PC-3 (cell line): ENCODE measurements around the gene POPDC2. TPM values are rescaled to one million over a fixed set of nuclear protein-coding genes. Genes with fewer than 3 reads are reported as not detected.

ENCODE experiments used
- ATAC-seq: fragments of 200-7000 bp; cut with Tn5 transposase; 2 replicates; pipeline ENCODE4 v1.9.1; 2020; ENCODE audit warnings: mild to moderate bottlenecking, moderate library complexity
- BruUV-seq: library from RNA; stranded (reverse); fragments of 400-500 nt; replicated peaks from 2 replicates; lab custom pipeline; 2021; lab: Mats Ljungman, UMichigan
- CTCF ChIA-PET: fragments of 300-600 bp; sonication (Branson Sonifier 250); formaldehyde crosslinking; loops from one replicate; lab custom pipeline; 2022; ENCODE audit warnings: antibody characterized with exemption; lab: Charles Lee
- POLR2A ChIA-PET: fragments of 300-600 bp; sonication (Branson Sonifier 250); formaldehyde crosslinking; loops from one replicate; lab custom pipeline; 2022; ENCODE audit warnings: antibody characterized with exemption; ENCODE audit not compliant: unreplicated experiment; lab: Charles Lee
- DNase-seq: peaks from one replicate; pipeline ENCODE4 v3.0.0-alpha.2; 2015
- H2AFZ ChIP-seq: fragments of 300-600 bp; sonication (generic); 2 replicates; pipeline ENCODE4 v1.6.0; 2016; ENCODE audit warnings: antibody characterized with exemption, low read length
- H3F3A ChIP-seq: fragments of 300-600 bp; sonication (generic); one replicate; pipeline ENCODE4 v1.6.0; 2017; ENCODE audit warnings: antibody characterized with exemption, low read length, control low read depth, mild to moderate bottlenecking; ENCODE audit not compliant: unreplicated experiment
- H3K27ac ChIP-seq: fragments of 300-600 bp; sonication (generic); 2 replicates; pipeline ENCODE4 v1.5.1; 2016; ENCODE audit warnings: mild to moderate bottlenecking, low read length
- H3K27me3 ChIP-seq: fragments of 300-600 bp; sonication (generic); 2 replicates; pipeline ENCODE4 v1.6.1; 2016; ENCODE audit warnings: low read length, mixed read lengths
- H3K36me3 ChIP-seq: fragments of 300-600 bp; sonication (generic); 2 replicates; pipeline ENCODE4 v1.6.1; 2016; ENCODE audit warnings: low read depth, mixed run types, low read length, mixed read lengths
- H3K4me1 ChIP-seq: fragments of 300-600 bp; sonication (generic); 2 replicates; pipeline ENCODE4 v1.5.1; 2016; ENCODE audit warnings: low read length; ENCODE audit not compliant: insufficient read depth
- H3K4me2 ChIP-seq: fragments of 300-600 bp; sonication (generic); 2 replicates; pipeline ENCODE4 v1.6.0; 2016; ENCODE audit warnings: low read length
- H3K4me3 ChIP-seq: fragments of 300-600 bp; sonication (generic); 2 replicates; pipeline ENCODE4 v1.5.1; 2016; ENCODE audit warnings: mild to moderate bottlenecking, low read length, mixed read lengths
- H3K79me2 ChIP-seq: fragments of 300-600 bp; sonication (generic); 2 replicates; pipeline ENCODE4 v1.6.1; 2017; ENCODE audit warnings: low read length, mixed read lengths
- H3K9ac ChIP-seq: fragments of 300-600 bp; sonication (generic); 2 replicates; pipeline ENCODE4 v1.6.0; 2016; ENCODE audit warnings: mild to moderate bottlenecking, low read length
- H3K9me2 ChIP-seq: fragments of 300-600 bp; sonication (generic); replicated peaks from 2 replicates; pipeline ENCODE4 v1.6.1; 2016; ENCODE audit warnings: mixed run types, low read length, mixed read lengths
- H3K9me3 ChIP-seq: fragments of 300-600 bp; sonication (generic); 2 replicates; pipeline ENCODE4 v1.6.1; 2016; ENCODE audit warnings: low read length, mixed read lengths
- H4K20me1 ChIP-seq: fragments of 300-600 bp; sonication (generic); 2 replicates; pipeline ENCODE4 v1.6.1; 2016; ENCODE audit warnings: low read length, mixed read lengths
- EZH2 ChIP-seq: fragments of 300-600 bp; sonication (generic); IDR thresholded peaks from one replicate; pipeline ENCODE4 v1.6.1; 2017; ENCODE audit warnings: antibody characterized with exemption, mild to moderate bottlenecking, low read length; ENCODE audit not compliant: unreplicated experiment
- EZH2phosphoT487 ChIP-seq: fragments of 300-600 bp; sonication (generic); IDR thresholded peaks from 2 replicates; pipeline ENCODE4 v1.6.1; 2018; ENCODE audit warnings: mild to moderate bottlenecking, antibody characterized with exemption, low read length, borderline replicate concordance
- intact Hi-C: fragments of 100-400 bp; cut with micrococcal nuclease; formaldehyde crosslinking; loops from 2 replicates; pipeline ENCODE4 v1.9.0; 2023
- total RNA-seq: library from RNA; depleted of rRNA; stranded (reverse); fragments of >200 nt; gene quantifications from 2 replicates; pipeline ENCODE4 v1.2.3, GENCODE V29; 2014
- TF ChIP-seq, protein P1 (sequence below): fragments of 300-600 bp; sonication (generic); conservative IDR thresholded peaks from 2 replicates; pipeline ENCODE4 v1.5.1; 2017; ENCODE audit warnings: antibody characterized with exemption, low read depth, mild to moderate bottlenecking, low read length

POPDC2 gene
- total RNA-seq, 1 experiment from 2014 or later, result 0.62 TPM

DNA sequence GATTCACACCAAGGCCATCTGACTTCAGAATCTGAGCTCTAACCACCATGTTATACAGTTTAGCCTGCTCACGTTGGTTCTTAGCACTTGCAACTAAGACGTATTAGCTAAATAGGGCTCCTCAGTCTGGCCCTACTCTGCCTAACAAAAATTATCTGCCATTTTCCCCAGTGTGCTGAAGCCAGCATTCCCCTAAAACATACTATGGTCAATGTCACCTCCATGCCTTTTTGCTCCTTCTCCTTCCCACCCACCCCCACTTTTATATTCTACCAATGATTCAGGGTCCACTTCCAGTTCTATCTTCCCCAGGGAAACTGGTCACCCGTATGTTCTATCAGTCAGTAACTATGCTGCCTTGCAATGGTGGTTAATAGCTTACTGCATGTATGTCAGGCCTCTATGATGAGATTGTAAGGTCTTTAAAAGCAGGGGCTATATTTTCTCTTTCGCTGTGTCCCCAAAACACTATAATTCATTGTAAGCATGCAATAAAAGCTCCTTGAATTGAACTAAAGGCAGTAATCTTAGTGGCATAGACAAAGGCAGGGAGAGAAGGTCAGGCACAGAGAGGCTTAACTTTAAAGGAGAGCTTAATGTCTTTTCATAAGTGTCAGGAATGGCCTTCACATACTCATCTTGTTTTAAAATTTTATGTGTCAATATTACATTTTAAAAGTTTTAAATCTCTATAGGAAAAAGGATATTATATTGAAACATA is 23.3 kb downstream of the POPDC2 start:
- Histone ChIP-seq H3K9ac (no peak overlapping the region; the same call in 1 of the 2 replicates), H3K9me3 (no peaks in the 10 kb centered on the region), H3F3A (no peaks in the 10 kb centered on the region), H3K36me3 (no peaks in the 10 kb centered on the region), H3K4me1 (peaks cover 36% of the 10 kb centered on the region), H4K20me1 (no peaks in the 10 kb centered on the region), H3K4me3 (no peak overlapping the region), H3K27me3 (no peaks in the 10 kb centered on the region), H3K79me2 (no peaks in the 10 kb centered on the region), H2AFZ (no peak overlapping the region), H3K4me2 (0 out of 2 replicates have a peak overlapping the region, but pooled peaks have one; percentile 55), H3K9me2 (no peaks in the 10 kb centered on the region), H3K27ac (peak overlapping the region; percentile 70)
- DNase-seq, result no peak
- TSS peak; percentile 83 for BruUV-seq
- CTCF ChIA-PET, result interaction anchor here (0.6 kb wide), 1 partner anchor 26 kb away, joined by 3 read pairs; no protein-coding TSS in a partner anchor
- POLR2A ChIA-PET, result no interaction called here
- no peak for ATAC-seq
- TF ChIP-seq EZH2 (no peak), EZH2phosphoT487 (no peak)
- TF ChIP-seq, protein P1, sequence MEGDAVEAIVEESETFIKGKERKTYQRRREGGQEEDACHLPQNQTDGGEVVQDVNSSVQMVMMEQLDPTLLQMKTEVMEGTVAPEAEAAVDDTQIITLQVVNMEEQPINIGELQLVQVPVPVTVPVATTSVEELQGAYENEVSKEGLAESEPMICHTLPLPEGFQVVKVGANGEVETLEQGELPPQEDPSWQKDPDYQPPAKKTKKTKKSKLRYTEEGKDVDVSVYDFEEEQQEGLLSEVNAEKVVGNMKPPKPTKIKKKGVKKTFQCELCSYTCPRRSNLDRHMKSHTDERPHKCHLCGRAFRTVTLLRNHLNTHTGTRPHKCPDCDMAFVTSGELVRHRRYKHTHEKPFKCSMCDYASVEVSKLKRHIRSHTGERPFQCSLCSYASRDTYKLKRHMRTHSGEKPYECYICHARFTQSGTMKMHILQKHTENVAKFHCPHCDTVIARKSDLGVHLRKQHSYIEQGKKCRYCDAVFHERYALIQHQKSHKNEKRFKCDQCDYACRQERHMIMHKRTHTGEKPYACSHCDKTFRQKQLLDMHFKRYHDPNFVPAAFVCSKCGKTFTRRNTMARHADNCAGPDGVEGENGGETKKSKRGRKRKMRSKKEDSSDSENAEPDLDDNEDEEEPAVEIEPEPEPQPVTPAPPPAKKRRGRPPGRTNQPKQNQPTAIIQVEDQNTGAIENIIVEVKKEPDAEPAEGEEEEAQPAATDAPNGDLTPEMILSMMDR, result no peak
- intact Hi-C loops, result no loop called here

DNA sequence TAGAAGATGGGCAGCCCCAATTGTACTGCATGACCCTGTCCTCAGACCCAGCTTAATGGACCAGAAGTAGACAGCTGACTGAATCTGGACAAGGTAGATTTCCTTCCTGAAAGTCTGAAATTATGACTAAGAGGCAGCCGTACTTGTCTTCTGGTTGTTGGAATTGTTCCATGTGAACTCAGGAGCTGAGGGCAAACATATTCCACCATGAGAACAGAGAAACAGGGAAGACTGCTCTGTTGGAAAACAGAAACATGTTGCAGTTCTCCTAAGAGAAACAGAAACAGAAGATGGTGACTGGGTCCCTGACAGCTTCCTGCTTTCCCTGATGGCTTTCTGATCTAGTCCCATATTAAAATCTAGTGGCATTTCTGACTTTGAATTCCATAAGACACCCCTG is 24.1 kb downstream of the POPDC2 start:
- POLR2A ChIA-PET, result no interaction called here
- no peaks in the 10 kb centered on the region for H3K9me2 ChIP-seq
- H3F3A ChIP-seq, result no peaks in the 10 kb centered on the region
- peak; percentile 42 for DNase-seq
- intact Hi-C loops, result no loop called here
- H3K27me3 ChIP-seq, result no peaks in the 10 kb centered on the region
- ATAC-seq, result no peak
- no peaks in the 10 kb centered on the region for H3K9me3 ChIP-seq
- H3K4me1 ChIP-seq, result peaks cover 42% of the 10 kb centered on the region
- TF ChIP-seq, protein P1, result no peak
- no peak for TF ChIP-seq EZH2
- TF ChIP-seq EZH2phosphoT487, result no peak
- H3K79me2 ChIP-seq, result no peaks in the 10 kb centered on the region
- no peak overlapping the region for H3K9ac ChIP-seq
- H2AFZ ChIP-seq, result peak overlapping the region; percentile 35; the same call in 1 of the 2 replicates
- no peaks in the 10 kb centered on the region for H4K20me1 ChIP-seq
- CTCF ChIA-PET, result no interaction called here
- 0 out of 2 replicates have a peak overlapping the region, but pooled peaks have one; percentile 11 for H3K4me2 ChIP-seq
- no peak overlapping the region for H3K27ac ChIP-seq
- no TSS peak for BruUV-seq
- H3K4me3 ChIP-seq, result no peak overlapping the region
- H3K36me3 ChIP-seq, result no peaks in the 10 kb centered on the region

DNA sequence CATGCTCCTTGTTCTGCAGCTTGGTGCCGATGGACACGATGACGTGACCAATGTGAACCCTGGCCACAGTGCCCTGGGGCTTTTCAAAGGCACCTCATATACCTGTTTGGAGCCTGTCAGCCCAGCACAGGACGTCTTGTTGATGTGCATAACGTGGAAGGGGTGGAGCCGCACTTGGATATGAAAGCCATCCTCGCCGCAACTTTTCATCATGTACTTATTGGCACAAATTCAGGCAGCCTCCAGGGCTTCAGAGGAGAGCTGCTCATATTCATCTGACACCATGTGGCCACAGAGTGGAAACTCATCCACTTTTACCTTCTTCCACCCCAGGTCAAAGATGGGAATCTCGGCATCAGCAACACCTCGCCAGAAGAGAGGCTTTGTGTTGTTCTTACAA is 24.7 kb downstream of the POPDC2 start:
- Histone ChIP-seq H3F3A (no peaks in the 10 kb centered on the region), H3K36me3 (no peaks in the 10 kb centered on the region), H3K9me3 (no peaks in the 10 kb centered on the region), H3K79me2 (no peaks in the 10 kb centered on the region), H3K27ac (no peak overlapping the region), H3K27me3 (no peaks in the 10 kb centered on the region), H3K9ac (no peak overlapping the region), H4K20me1 (no peaks in the 10 kb centered on the region), H3K9me2 (no peaks in the 10 kb centered on the region), H3K4me3 (no peak overlapping the region), H3K4me1 (peaks cover 45% of the 10 kb centered on the region), H3K4me2 (0 out of 2 replicates have a peak overlapping the region, but pooled peaks have one; percentile 11), H2AFZ (no peak overlapping the region)
- TF ChIP-seq, protein P1, result no peak
- TF ChIP-seq EZH2phosphoT487, result no peak
- TF ChIP-seq EZH2, result no peak
- ATAC-seq (no peak), DNase-seq (no peak)
- BruUV-seq, result no TSS peak
- intact Hi-C loops, result no loop called here
- CTCF ChIA-PET, result no interaction called here
- POLR2A ChIA-PET, result no interaction called here
